IMR-90 (cell line): ENCODE results near the gene B4GALNT3. TPM values are rescaled to one million over a fixed set of nuclear protein-coding genes. Genes with fewer than 3 reads are reported as not detected.

Experiments used
- ATAC-seq: fragments of 200-7000 bp; cut with Tn5 transposase; 2 replicates; pipeline ENCODE4 v1.9.1; 2020; ENCODE audit warnings: low read depth, mild to moderate bottlenecking, moderate library complexity
- BruUV-seq: library from RNA; stranded (reverse); fragments of 400-500 nt; replicated peaks from 2 replicates; lab custom pipeline; 2021; lab: Mats Ljungman, UMichigan
- CTCF ChIA-PET: fragments of 300-600 bp; formaldehyde crosslinking; extraction: SDS; loops from one replicate; lab custom pipeline; 2021; ENCODE audit warnings: antibody characterized with exemption; lab: Yijun Ruan, JAX
- POLR2A ChIA-PET: fragments of 300-600 bp; sonication (Branson Sonifier 250); formaldehyde crosslinking; loops from one replicate; lab custom pipeline; 2022; ENCODE audit warnings: antibody characterized with exemption; ENCODE audit not compliant: unreplicated experiment; lab: Charles Lee
- DNase-seq: peaks from one replicate; pipeline ENCODE4 v3.0.0; 2013
- H2AFZ ChIP-seq: replicated peaks from 2 replicates; pipeline ENCODE3; 2013; ENCODE audit warnings: low read length, mild to moderate bottlenecking; ENCODE audit not compliant: poor library complexity
- H2AK5ac ChIP-seq: 2 replicates; pipeline ENCODE4 v1.6.1; 2013; ENCODE audit warnings: low read depth, low read length, inconsistent platforms
- H2AK9ac ChIP-seq: replicated peaks from 2 replicates; pipeline ENCODE3; 2013; ENCODE audit warnings: mild to moderate bottlenecking, low read depth, low read length, moderate library complexity; ENCODE audit not compliant: poor library complexity
- H2BK120ac ChIP-seq: 2 replicates; pipeline ENCODE4 v1.6.1; 2013; ENCODE audit warnings: low read depth, low read length, inconsistent platforms
- H2BK15ac ChIP-seq: 3 replicates; pipeline ENCODE4 v1.6.1; 2013; ENCODE audit warnings: low read depth, low read length, inconsistent platforms
- H2BK20ac ChIP-seq: 2 replicates; pipeline ENCODE4 v1.6.1; 2013; ENCODE audit warnings: low read depth, mild to moderate bottlenecking, inconsistent platforms, low read length, moderate library complexity
- H2BK5ac ChIP-seq: 2 replicates; pipeline ENCODE4 v1.6.1; 2013; ENCODE audit warnings: mild to moderate bottlenecking, low read depth, low read length, inconsistent platforms; ENCODE audit not compliant: poor library complexity, severe bottlenecking
- H3K14ac ChIP-seq: replicated peaks from 2 replicates; pipeline ENCODE4 v1.6.1; 2013; ENCODE audit warnings: low read depth, low read length, inconsistent platforms
- H3K18ac ChIP-seq: 2 replicates; pipeline ENCODE4 v1.6.1; 2013; ENCODE audit warnings: low read depth, low read length, control low read depth
- H3K23ac ChIP-seq: 2 replicates; pipeline ENCODE4 v1.6.1; 2013; ENCODE audit warnings: low read depth, low read length, inconsistent platforms
- H3K27ac ChIP-seq: 2 replicates; pipeline ENCODE4 v1.5.1; 2013; ENCODE audit warnings: mild to moderate bottlenecking, control low read depth, low read length; ENCODE audit not compliant: insufficient read depth
- H3K27me3 ChIP-seq: 2 replicates; pipeline ENCODE4 v1.6.1; 2013; ENCODE audit warnings: low read length; ENCODE audit not compliant: control insufficient read depth, insufficient read depth
- H3K36me3 ChIP-seq: 2 replicates; pipeline ENCODE4 v1.6.1; 2013; ENCODE audit warnings: low read length, mixed read lengths; ENCODE audit not compliant: control insufficient read depth, insufficient read depth
- H3K4ac ChIP-seq: 2 replicates; pipeline ENCODE4 v1.6.1; 2013; ENCODE audit warnings: low read depth, low read length, inconsistent platforms
- H3K4me1 ChIP-seq: 2 replicates; pipeline ENCODE4 v1.6.1; 2013; ENCODE audit warnings: low read length, mixed read lengths; ENCODE audit not compliant: control insufficient read depth, insufficient read depth
- H3K4me2 ChIP-seq: 2 replicates; pipeline ENCODE4 v1.6.1; 2013; ENCODE audit warnings: low read depth, mild to moderate bottlenecking, control low read depth, low read length, moderate library complexity
- H3K4me3 ChIP-seq: 2 replicates; pipeline ENCODE4 v1.5.1; 2013; ENCODE audit warnings: low read depth, mild to moderate bottlenecking, control low read depth, low read length, moderate library complexity; ENCODE audit not compliant: insufficient read depth
- H3K56ac ChIP-seq: 2 replicates; pipeline ENCODE4 v1.6.1; 2013; ENCODE audit warnings: low read length, inconsistent platforms; ENCODE audit not compliant: insufficient read depth; ENCODE audit errors: extremely low read depth
- H3K79me1 ChIP-seq, 2 experiments: 2 replicates each; pipeline ENCODE4 v1.6.1; 2013; ENCODE audit warnings: low read length in 2 of 2, inconsistent platforms in 1 of 2, low read depth in 1 of 2
- H3K9ac ChIP-seq: 2 replicates; pipeline ENCODE4 v1.6.1; 2013; ENCODE audit warnings: low read depth, low read length, control low read depth
- H3K9me1 ChIP-seq: 2 replicates; pipeline ENCODE4 v1.6.1; 2013; ENCODE audit warnings: low read length, inconsistent platforms; ENCODE audit not compliant: insufficient read depth
- H3K9me3 ChIP-seq: 2 replicates; pipeline ENCODE4 v1.6.1; 2013; ENCODE audit warnings: low read length; ENCODE audit not compliant: control insufficient read depth, insufficient read depth
- H4K20me1 ChIP-seq: 2 replicates; pipeline ENCODE4 v1.6.1; 2013; ENCODE audit warnings: low read length, inconsistent platforms; ENCODE audit not compliant: insufficient read depth
- H4K5ac ChIP-seq: 2 replicates; pipeline ENCODE4 v1.6.1; 2013; ENCODE audit warnings: mild to moderate bottlenecking, low read depth, low read length, control low read depth
- H4K8ac ChIP-seq, 2 experiments: 2 replicates each; pipeline ENCODE4 v1.6.1; 2013; ENCODE audit warnings: low read depth in 2 of 2, low read length in 2 of 2, control low read depth in 1 of 2, inconsistent platforms in 1 of 2
- H4K91ac ChIP-seq: 2 replicates; pipeline ENCODE4 v1.6.1; 2013; ENCODE audit warnings: low read depth, low read length, inconsistent platforms; ENCODE audit not compliant: insufficient read depth
- CEBPB ChIP-seq: IDR thresholded peaks from 2 replicates; pipeline ENCODE4 v1.6.1; 2012; ENCODE audit warnings: low read depth, low read length, improper control_type of control experiment
- ELK1 ChIP-seq: fragments of 150-350 bp; IDR thresholded peaks from 2 replicates; pipeline ENCODE4 v1.6.1; 2016; ENCODE audit warnings: low read depth, mild to moderate bottlenecking, low read length, moderate library complexity, borderline replicate concordance
- FOS ChIP-seq: fragments of 150-350 bp; IDR thresholded peaks from 2 replicates; pipeline ENCODE4 v1.6.1; 2016; ENCODE audit warnings: low read depth, low read length
- MAFK ChIP-seq: IDR thresholded peaks from 2 replicates; pipeline ENCODE4 v1.6.1; 2012; ENCODE audit warnings: low read depth, low read length, improper control_type of control experiment
- MXI1 ChIP-seq: IDR thresholded peaks from 2 replicates; pipeline ENCODE4 v1.6.1; 2012; ENCODE audit warnings: low read depth, mild to moderate bottlenecking, low read length, moderate library complexity, borderline replicate concordance
- POLR2A ChIP-seq: IDR thresholded peaks from 2 replicates; pipeline ENCODE4 v1.6.1; 2012; ENCODE audit warnings: mild to moderate bottlenecking, low read depth, low read length
- RCOR1 ChIP-seq: IDR thresholded peaks from 2 replicates; pipeline ENCODE4 v1.6.1; 2012; ENCODE audit warnings: mild to moderate bottlenecking, low read length, improper control_type of control experiment; ENCODE audit not compliant: insufficient replicate concordance
- SMC3 ChIP-seq: fragments of 150-350 bp; IDR thresholded peaks from 2 replicates; pipeline ENCODE4 v1.6.1; 2016; ENCODE audit warnings: low read depth, mild to moderate bottlenecking, antibody characterized with exemption, low read length, moderate library complexity
- WGBS, 2 experiments: methylation state at CpG; one replicate each; pipeline versions ENCODE4 v1.1.5 to v1.1.7; 2013; ENCODE audit warnings: missing lambda C conversion rate in 2 of 2; ENCODE audit not compliant: insufficient read length in 1 of 2; ENCODE audit errors: extremely low coverage in 2 of 2; 5-methylcytosine and 5-hydroxymethylcytosine counted together
- dilution Hi-C: fragments of 300-500 bp; cut with HindIII; formaldehyde crosslinking; loops from one replicate; pipeline ENCODE4 v1.14.3; 2018; ENCODE audit warnings: low sequenced_read_pairs; ENCODE audit not compliant: unreplicated experiment
- in situ Hi-C: fragments of 300-500 bp; cut with MboI; formaldehyde crosslinking; loops from 3 replicates; pipeline ENCODE4 v1.14.3; 2019; ENCODE audit warnings: low sequenced_read_pairs, inconsistent platforms, mixed read lengths
- intact Hi-C: fragments of 100-400 bp; cut with micrococcal nuclease; formaldehyde crosslinking; loops from 2 replicates; pipeline ENCODE4 v1.10.0; 2022
- polyA plus RNA-seq, 3 experiments: library from polyadenylated mRNA; depleted of rRNA; stranded (reverse); fragments of >200 nt; gene quantifications; 2 replicates each; pipeline ENCODE4 v1.2.3, GENCODE V29; 2012; ENCODE audit warnings: low replicate concordance in 1 of 3
- total RNA-seq: library from RNA; depleted of rRNA; stranded (reverse); fragments of >200 nt; gene quantifications from 2 replicates; pipeline ENCODE4 v1.2.3, GENCODE V29; 2012

Gene B4GALNT3
- total and polyA plus RNA-seq, 2 of the 4 experiments (the other 2 are of a cell fraction), result not detected

DNA sequence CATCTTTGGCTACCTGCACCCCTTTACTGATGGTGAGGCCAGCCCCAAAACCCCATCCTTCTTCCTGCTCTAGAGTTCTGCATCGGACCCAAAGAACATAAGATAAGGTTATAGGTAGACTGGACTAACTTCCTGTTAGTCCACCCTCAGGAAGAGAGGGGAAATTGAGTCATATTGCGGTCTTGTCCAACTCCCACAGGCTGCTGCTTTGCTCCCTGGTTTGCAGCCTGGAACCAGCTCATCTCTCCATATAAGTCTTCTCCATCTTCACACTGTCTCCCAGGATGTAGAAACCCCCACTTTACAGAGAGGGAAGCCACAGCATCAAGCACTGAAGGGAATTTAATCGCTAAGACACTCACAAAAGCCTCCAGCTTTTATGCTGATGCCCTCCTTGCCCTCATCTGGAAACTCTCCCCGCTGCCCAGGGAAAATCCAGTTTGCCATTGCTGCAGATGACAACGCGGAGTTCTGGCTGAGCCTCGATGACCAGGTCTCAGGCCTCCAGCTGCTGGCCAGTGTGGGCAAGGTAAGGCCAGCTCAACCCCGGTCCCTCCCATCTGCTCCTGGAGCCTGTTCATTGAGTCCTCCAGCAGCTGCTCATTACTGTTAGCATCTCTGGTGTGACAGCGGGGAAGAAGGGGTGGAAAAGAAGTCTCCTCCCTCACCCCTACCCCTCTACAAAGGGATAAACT, 85.3 kb downstream of the B4GALNT3 start:
- no peak overlapping the region for H3K4me3 ChIP-seq
- H3K18ac ChIP-seq, result no peak overlapping the region
- BruUV-seq, result no TSS peak
- H3K4me2 ChIP-seq, result no peak overlapping the region
- DNase-seq, result no peak
- no peaks in the 10 kb centered on the region for H3K4me1 ChIP-seq
- no peak overlapping the region for H2AK5ac ChIP-seq
- ChIA-PET CTCF (interaction anchor here (1.5 to 1.8 kb wide), 2 partner anchors 91 to 102 kb away, joined by 4 to 5 read pairs; no protein-coding TSS in a partner anchor), POLR2A (no interaction called here)
- intact Hi-C loops (loop anchor here (10.0 kb wide), 1 partner anchor 220 kb away; no protein-coding TSS in a partner anchor), in situ Hi-C loops (no loop called here), dilution Hi-C loops (no loop called here)
- ATAC-seq, result no peak
- H2AFZ ChIP-seq, result no peak overlapping the region
- H3K4ac ChIP-seq, result no peak overlapping the region
- H3K14ac ChIP-seq, result no peak overlapping the region
- H3K27ac ChIP-seq, result no peak overlapping the region
- no peaks in the 10 kb centered on the region for H3K79me1 ChIP-seq
- H4K5ac ChIP-seq, result no peak overlapping the region
- H2BK5ac ChIP-seq, result no peak overlapping the region
- peaks cover 55% of the 10 kb centered on the region for H3K27me3 ChIP-seq
- TF ChIP-seq MAFK (no peak), POLR2A (no peak), CEBPB (no peak), MXI1 (no peak), RCOR1 (no peak), SMC3 (no peak), FOS (no peak), ELK1 (no peak)
- H3K23ac ChIP-seq, result no peak overlapping the region
- no peak overlapping the region for H4K8ac ChIP-seq
- no peak overlapping the region for H2BK20ac ChIP-seq
- no peak overlapping the region for H4K91ac ChIP-seq
- H2BK15ac ChIP-seq, result no peak overlapping the region
- H3K56ac ChIP-seq, result no peak overlapping the region
- no peaks in the 10 kb centered on the region for H4K20me1 ChIP-seq
- 86% methylated on average over 2 of the region's 9 CpGs; no CpG with 5 or more reads in 1 of the 2 experiments for WGBS, 2 experiments
- no peaks in the 10 kb centered on the region for H3K9me1 ChIP-seq
- no peak overlapping the region for H2BK120ac ChIP-seq
- H2AK9ac ChIP-seq, result no peak overlapping the region
- no peak overlapping the region for H3K9ac ChIP-seq
- H3K9me3 ChIP-seq, result no peaks in the 10 kb centered on the region
- H3K36me3 ChIP-seq, result no peaks in the 10 kb centered on the region
